PC-9 (cell line): Measurements from ENCODE around the gene DUSP9. TPM values are rescaled to one million over a fixed set of nuclear protein-coding genes. Genes with fewer than 3 reads are reported as not detected.

Experiments
- BruUV-seq: library from RNA; stranded (reverse); fragments of 400-500 nt; replicated peaks from 2 replicates; lab custom pipeline; 2021; lab: Mats Ljungman, UMichigan
- CTCF ChIA-PET: fragments of 300-600 bp; sonication (Branson Sonifier 250); formaldehyde crosslinking; loops from one replicate; lab custom pipeline; 2022; ENCODE audit warnings: antibody characterized with exemption; lab: Charles Lee
- POLR2A ChIA-PET: fragments of 300-600 bp; sonication (Branson Sonifier 250); formaldehyde crosslinking; loops from one replicate; lab custom pipeline; 2022; ENCODE audit warnings: antibody characterized with exemption; ENCODE audit not compliant: unreplicated experiment; lab: Charles Lee
- DNase-seq, 2 experiments: peaks; one replicate each; pipeline versions ENCODE4 v3.0.0 to v3.0.0-alpha.2; 2015 to 2022; ENCODE audit warnings: mixed read lengths in 1 of 2
- H2AFZ ChIP-seq: fragments of 200-600 bp; sonication (generic); 2 replicates; pipeline ENCODE4 v1.8.1; 2017; ENCODE audit warnings: antibody characterized with exemption
- H3F3A ChIP-seq: fragments of 200-600 bp; sonication (generic); 2 replicates; pipeline ENCODE4 v1.8.1; 2017; ENCODE audit warnings: antibody characterized with exemption, mild to moderate bottlenecking, low read depth; ENCODE audit not compliant: insufficient read depth
- H3K27ac ChIP-seq: fragments of 200-600 bp; sonication (generic); 2 replicates; pipeline ENCODE4 v1.6.1; 2016; ENCODE audit warnings: mixed run types
- H3K27me3 ChIP-seq: fragments of 200-600 bp; sonication (generic); 2 replicates; pipeline ENCODE4 v1.6.1; 2016; ENCODE audit warnings: low read depth, mixed run types; ENCODE audit not compliant: insufficient read depth
- H3K36me3 ChIP-seq: fragments of 200-600 bp; sonication (generic); 2 replicates; pipeline ENCODE4 v1.6.1; 2016; ENCODE audit warnings: low read depth, mixed run types
- H3K4me1 ChIP-seq: fragments of 200-600 bp; sonication (generic); replicated peaks from 2 replicates; pipeline ENCODE4 v1.6.1; 2016; ENCODE audit warnings: mixed run types; ENCODE audit not compliant: insufficient read depth
- H3K4me2 ChIP-seq: fragments of 200-600 bp; sonication (generic); 2 replicates; pipeline ENCODE4 v1.6.1; 2017; ENCODE audit warnings: mixed run types
- H3K4me3 ChIP-seq: fragments of 200-600 bp; sonication (generic); 2 replicates; pipeline ENCODE4 v1.6.1; 2016; ENCODE audit warnings: mixed run types
- H3K79me2 ChIP-seq: fragments of 200-600 bp; sonication (generic); 2 replicates; pipeline ENCODE4 v1.6.1; 2017; ENCODE audit warnings: low read depth, mixed run types
- H3K9me2 ChIP-seq: fragments of 200-600 bp; sonication (generic); 2 replicates; pipeline ENCODE4 v1.8.1; 2017; ENCODE audit warnings: mild to moderate bottlenecking; ENCODE audit not compliant: insufficient read depth
- H3K9me3 ChIP-seq: fragments of 200-600 bp; sonication (generic); 2 replicates; pipeline ENCODE4 v1.8.1; 2016; ENCODE audit warnings: low read depth; ENCODE audit not compliant: insufficient read depth
- H4K20me1 ChIP-seq: fragments of 200-600 bp; sonication (generic); 2 replicates; pipeline ENCODE4 v1.8.1; 2017; ENCODE audit not compliant: insufficient read depth
- CTCF ChIP-seq: fragments of 200-600 bp; sonication (generic); conservative IDR thresholded peaks from 2 replicates; pipeline ENCODE4 v1.6.1; 2017; ENCODE audit warnings: mixed run types, antibody characterized with exemption, mild to moderate bottlenecking, moderate library complexity
- EZH2 ChIP-seq: fragments of 200-600 bp; sonication (generic); IDR thresholded peaks from 2 replicates; pipeline ENCODE4 v1.8.0; 2017; ENCODE audit warnings: antibody characterized with exemption, low read depth
- intact Hi-C: fragments of 100-400 bp; cut with micrococcal nuclease; formaldehyde crosslinking; loops from one replicate; pipeline ENCODE4 v1.10.0; 2022; ENCODE audit not compliant: unreplicated experiment
- total RNA-seq: library from RNA; stranded (reverse); gene quantifications from 2 replicates; pipeline ENCODE4 v1.2.3, GENCODE V29; 2021

DUSP9 gene
- total RNA-seq, 1 experiment from 2014 or later, result 1.3 TPM

GRCh38 chrX:153599192-153600031 is 47.6 kb upstream of the DUSP9 start:
- H3K27ac ChIP-seq, result no peak overlapping the region
- peaks cover 15% of the 10 kb centered on the region; the same call in 1 of the 2 replicates for H3K4me1 ChIP-seq
- ChIA-PET POLR2A (interaction anchor here (0.5 to 0.7 kb wide), 4 partner anchors 110 to 1131 kb away, joined by 3 to 13 read pairs (median 4); partner anchors contain the start of gene ZNF275), CTCF (interaction anchor here (0.7 to 1.3 kb wide), 2 partner anchors 10 to 1314 kb away, joined by 3 to 5 read pairs; no protein-coding TSS in a partner anchor)
- H3K27me3 ChIP-seq, result no peaks in the 10 kb centered on the region
- peaks cover 4% of the 10 kb centered on the region; the same call in 1 of the 2 replicates for H4K20me1 ChIP-seq
- no peaks in the 10 kb centered on the region for H3K9me2 ChIP-seq
- H3K79me2 ChIP-seq, result peaks cover 24% of the 10 kb centered on the region
- no peaks in the 10 kb centered on the region for H3K36me3 ChIP-seq
- peak overlapping the region; percentile 83 for H3K4me2 ChIP-seq
- no peaks in the 10 kb centered on the region for H3K9me3 ChIP-seq
- H2AFZ ChIP-seq, result peak overlapping the region; percentile 88
- intact Hi-C loops, result loop anchor here (5.0 kb wide), 1 partner anchor 778 kb away; the partner anchor contains the start of gene EMD
- peak; percentile 76 to 96 for DNase-seq
- no peaks in the 10 kb centered on the region; the same call in 1 of the 2 replicates for H3F3A ChIP-seq
- peak overlapping the region; percentile 68 for H3K4me3 ChIP-seq
- BruUV-seq, result TSS peak; percentile 54
- TF ChIP-seq EZH2 (no peak), CTCF (no peak)

DNA sequence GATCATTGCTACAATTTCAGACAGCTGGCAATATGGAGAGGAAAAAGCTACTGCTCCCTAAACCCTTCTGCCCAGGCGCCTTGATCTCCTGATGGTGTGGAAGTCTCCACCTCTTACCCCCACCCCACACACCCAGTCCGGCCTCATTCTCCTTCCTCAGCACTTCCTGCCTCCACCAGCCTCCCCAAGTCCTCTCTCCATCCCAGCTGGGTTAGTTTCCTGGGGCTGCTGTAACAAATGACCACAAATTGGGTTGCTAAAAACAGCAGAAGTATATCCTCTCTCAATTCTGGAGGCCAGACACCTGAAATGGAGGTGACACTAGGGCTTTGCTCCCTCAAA is 47.0 kb upstream of the DUSP9 start:
- Histone ChIP-seq H4K20me1 (peaks cover 4% of the 10 kb centered on the region; the same call in 1 of the 2 replicates), H3K27ac (no peak overlapping the region), H3K27me3 (no peaks in the 10 kb centered on the region), H3K9me3 (no peaks in the 10 kb centered on the region), H3K4me3 (peak overlapping the region; percentile 68), H3F3A (no peaks in the 10 kb centered on the region; the same call in 1 of the 2 replicates), H2AFZ (peak overlapping the region; percentile 88), H3K9me2 (no peaks in the 10 kb centered on the region), H3K79me2 (peaks cover 24% of the 10 kb centered on the region), H3K4me1 (peaks cover 15% of the 10 kb centered on the region; the same call in 1 of the 2 replicates), H3K4me2 (peak overlapping the region; percentile 83), H3K36me3 (no peaks in the 10 kb centered on the region)
- ChIA-PET POLR2A (interaction anchor here (0.5 kb wide), 2 partner anchors 266 to 1130 kb away, joined by 4 to 5 read pairs; partner anchors contain the start of gene ZNF275), CTCF (no interaction called here)
- intact Hi-C loops, result no loop called here
- DNase-seq, result peak in 1 of 2 experiments; percentile 26
- no TSS peak for BruUV-seq
- TF ChIP-seq CTCF, result no peak
- TF ChIP-seq EZH2, result no peak

DNA sequence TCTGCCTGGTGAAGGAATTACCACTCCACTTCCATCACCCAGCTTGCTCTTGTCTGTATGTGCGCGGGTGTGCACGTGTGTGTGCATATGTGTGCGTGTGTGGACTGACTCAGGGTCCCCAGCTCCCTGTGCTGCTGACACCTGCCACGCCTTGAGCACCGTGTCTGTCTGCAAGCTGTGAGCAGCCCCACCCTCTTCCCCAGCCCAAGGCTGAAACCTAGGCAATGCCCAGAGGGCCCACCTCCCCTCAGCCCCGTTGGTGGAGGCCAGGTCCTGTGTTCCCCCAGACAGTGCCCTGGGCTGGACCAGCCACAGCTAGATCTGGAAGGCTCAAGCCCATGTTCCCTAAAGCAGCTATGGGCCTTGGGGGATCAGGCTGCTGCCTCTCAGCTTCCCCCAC is 46.1 kb upstream of the DUSP9 start:
- Histone ChIP-seq H3K4me2 (no peak overlapping the region), H3F3A (no peaks in the 10 kb centered on the region; the same call in 1 of the 2 replicates), H3K4me1 (peaks cover 15% of the 10 kb centered on the region; the same call in 1 of the 2 replicates), H2AFZ (no peak overlapping the region), H3K27me3 (peaks cover 4% of the 10 kb centered on the region; the same call in 1 of the 2 replicates), H3K27ac (no peak overlapping the region), H3K4me3 (no peak overlapping the region), H3K79me2 (peaks cover 24% of the 10 kb centered on the region), H4K20me1 (peaks cover 4% of the 10 kb centered on the region; the same call in 1 of the 2 replicates), H3K9me3 (no peaks in the 10 kb centered on the region), H3K36me3 (no peaks in the 10 kb centered on the region), H3K9me2 (no peaks in the 10 kb centered on the region)
- no peak for TF ChIP-seq EZH2
- TF ChIP-seq CTCF, result no peak
- ChIA-PET POLR2A (no interaction called here), CTCF (no interaction called here)
- no TSS peak for BruUV-seq
- intact Hi-C loops, result no loop called here
- DNase-seq, result no peak
